Bronchial epithelial cell (primary cell): ENCODE data around the gene SLC17A9. TPM values are rescaled to one million over a fixed set of nuclear protein-coding genes. Genes with fewer than 3 reads are reported as not detected.

Source experiments
- DNase-seq: peaks from one replicate; pipeline ENCODE4 v3.0.0-alpha.2; 2010; ENCODE audit warnings: low read depth
- FAIRE-seq: peaks from 2 replicates; lab custom pipeline; 2011; peaks lifted over from hg19 to GRCh38; lab: Jason Lieb, UNC
- H3K27me3 ChIP-seq: 2 replicates; pipeline ENCODE4 v1.5.1; 2011; ENCODE audit warnings: low read length; ENCODE audit not compliant: control insufficient read depth, insufficient read depth
- H3K36me3 ChIP-seq: 2 replicates; pipeline ENCODE4 v1.5.1; 2011; ENCODE audit warnings: low read length; ENCODE audit not compliant: control insufficient read depth, insufficient read depth
- H3K4me3 ChIP-seq: 2 replicates; pipeline ENCODE4 v1.5.1; 2011; ENCODE audit warnings: mild to moderate bottlenecking, low read depth, low read length, control low read depth
- CTCF ChIP-seq: IDR thresholded peaks from 2 replicates; pipeline ENCODE4 v1.5.1; 2011; ENCODE audit warnings: mild to moderate bottlenecking, moderate library complexity, low read length, control low read depth, inconsistent platforms; ENCODE audit not compliant: insufficient read depth, severe bottlenecking
- total RNA-seq: library from RNA; depleted of rRNA; stranded (reverse); fragments of >200 nt; gene quantifications from 2 replicates; pipeline ENCODE4 v1.2.1, GENCODE V29; 2014

The SLC17A9 gene
- total RNA-seq, 1 donor from 2014 or later, result 0.53 TPM

- Histone ChIP-seq H3K4me3 (no peak overlapping the region), H3K36me3 (peaks cover 31% of the 10 kb centered on the region), H3K27me3 (no peaks in the 10 kb centered on the region)
- DNase-seq (no peak), FAIRE-seq (no peak)
- TF ChIP-seq CTCF, result no peak
Observed at GRCh38 chr20:62913043-62913630, 39.4 kb upstream of the SLC17A9 start.

GRCh38 chr20:62914436-62914835 lies 38.1 kb upstream of the SLC17A9 start:
- FAIRE-seq (no peak), DNase-seq (no peak)
- Histone ChIP-seq H3K27me3 (no peaks in the 10 kb centered on the region), H3K36me3 (peaks cover 24% of the 10 kb centered on the region), H3K4me3 (no peak overlapping the region)
- TF ChIP-seq CTCF, result no peak

GRCh38 chr20:62914970-62915457 lies 37.5 kb upstream of the SLC17A9 start:
- no peak for DNase-seq
- Histone ChIP-seq H3K27me3 (no peaks in the 10 kb centered on the region), H3K36me3 (peaks cover 20% of the 10 kb centered on the region), H3K4me3 (no peak overlapping the region)
- FAIRE-seq, result no peak
- no peak for TF ChIP-seq CTCF

GRCh38 chr20:62916703-62917476 lies 35.6 kb upstream of the SLC17A9 start:
- no peak for FAIRE-seq
- peaks cover 6% of the 10 kb centered on the region for H3K36me3 ChIP-seq

GRCh38 chr20:62917720-62918119 lies 34.8 kb upstream of the SLC17A9 start:
- FAIRE-seq, result no peak
- no peak overlapping the region for H3K4me3 ChIP-seq
- no peak for TF ChIP-seq CTCF
- H3K27me3 ChIP-seq, result no peaks in the 10 kb centered on the region
- peaks cover 5% of the 10 kb centered on the region for H3K36me3 ChIP-seq
- no peak for DNase-seq

More at GRCh38 chr20:62916703-62917476, 35.6 kb upstream of the SLC17A9 start:
- TF ChIP-seq CTCF, result no peak
- no peak overlapping the region for H3K4me3 ChIP-seq
- no peaks in the 10 kb centered on the region for H3K27me3 ChIP-seq
- no peak for DNase-seq
